Cortex of kidney (tissue), 1 donor: ENCODE data around the gene ZNF69.
"Not testable (repeated sequence)": the region's sequence is repeated elsewhere in the genome, so short reads cannot be mapped to it uniquely, and the experiment has no call there.

Experiments
- DNase-seq: peaks from one replicate; lab custom pipeline; 2025; lab: John Stamatoyannopoulos, UW

ZNF69 gene

DNA sequence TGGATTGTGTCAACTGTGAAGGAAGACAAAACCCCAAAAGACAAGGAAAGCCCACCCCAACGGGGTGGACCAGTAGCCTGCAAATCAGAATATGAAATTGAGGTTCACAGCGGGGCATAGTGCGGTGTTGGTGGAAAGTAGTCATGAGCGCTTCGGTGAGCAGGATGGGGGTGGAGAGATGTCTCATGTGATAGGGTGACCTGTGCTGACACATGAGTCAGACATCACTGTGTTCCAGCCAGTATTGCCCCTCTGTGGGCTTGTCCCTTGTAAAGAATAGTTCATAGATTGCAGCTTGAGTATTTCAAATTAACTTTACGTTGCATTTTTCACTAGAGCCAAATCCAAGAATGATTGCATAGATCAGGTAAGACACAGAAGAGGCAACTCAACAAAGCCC lies 7.3 kb downstream of the ZNF69 start:
- DNase-seq, result no peak

DNA sequence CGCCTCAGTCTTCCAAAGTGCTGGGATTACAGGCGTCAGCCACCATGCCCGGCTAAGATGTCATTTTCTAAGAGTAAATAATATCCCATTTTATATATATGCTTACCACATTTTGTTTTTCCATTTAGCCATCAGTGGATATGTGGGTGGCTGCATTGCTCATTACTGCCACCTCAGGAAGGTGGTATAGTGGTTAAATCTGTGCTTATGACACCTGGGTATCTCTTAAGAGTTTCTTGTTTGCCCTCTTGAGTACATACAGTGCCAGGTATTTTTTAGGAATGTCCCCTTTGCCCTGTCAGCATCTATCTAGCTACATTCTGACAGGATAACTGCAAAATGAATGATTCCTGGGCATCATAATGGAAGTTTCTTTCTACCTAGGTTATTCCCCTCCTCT lies 14.6 kb downstream of the ZNF69 start:
- no peak for DNase-seq

DNA sequence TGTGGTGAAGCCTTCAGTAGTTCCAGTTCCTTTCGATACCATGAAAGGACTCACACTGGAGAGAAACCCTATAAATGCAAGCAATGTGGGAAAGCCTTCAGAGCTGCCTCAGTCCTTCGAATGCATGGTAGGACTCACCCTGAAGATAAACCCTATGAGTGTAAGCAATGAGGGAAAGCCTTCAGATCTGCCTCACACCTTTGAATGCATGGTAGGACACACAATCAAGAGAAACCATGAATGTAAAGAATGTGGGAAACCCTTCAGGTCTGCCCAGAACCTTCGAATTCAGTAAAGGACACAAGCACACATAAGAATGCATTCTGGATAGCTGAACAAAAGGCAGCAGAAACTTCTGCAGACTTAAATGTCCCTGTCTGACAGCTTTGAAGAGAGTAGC lies 18.3 kb downstream of the ZNF69 start:
- DNase-seq, result no peak

DNA sequence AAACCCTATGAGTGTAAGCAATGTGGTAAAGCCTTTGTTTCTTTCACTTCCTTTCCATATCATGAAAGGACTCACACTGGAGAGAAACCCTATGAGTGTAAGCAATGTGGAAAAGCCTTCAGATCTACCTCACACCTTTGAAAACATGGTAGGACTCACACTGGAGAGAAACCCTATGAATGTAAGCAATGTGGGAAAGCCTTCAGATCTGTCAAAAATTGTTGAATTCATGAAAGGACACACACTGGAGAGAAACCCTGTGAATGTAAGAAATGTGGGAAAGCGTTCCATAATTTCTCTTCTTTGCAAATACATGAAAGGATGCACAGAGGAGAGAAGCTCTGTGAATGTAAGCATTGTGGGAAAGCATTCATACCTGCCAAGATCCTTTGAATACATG lies 24.4 kb downstream of the ZNF69 start:
- DNase-seq, result not testable (repeated sequence)

DNA sequence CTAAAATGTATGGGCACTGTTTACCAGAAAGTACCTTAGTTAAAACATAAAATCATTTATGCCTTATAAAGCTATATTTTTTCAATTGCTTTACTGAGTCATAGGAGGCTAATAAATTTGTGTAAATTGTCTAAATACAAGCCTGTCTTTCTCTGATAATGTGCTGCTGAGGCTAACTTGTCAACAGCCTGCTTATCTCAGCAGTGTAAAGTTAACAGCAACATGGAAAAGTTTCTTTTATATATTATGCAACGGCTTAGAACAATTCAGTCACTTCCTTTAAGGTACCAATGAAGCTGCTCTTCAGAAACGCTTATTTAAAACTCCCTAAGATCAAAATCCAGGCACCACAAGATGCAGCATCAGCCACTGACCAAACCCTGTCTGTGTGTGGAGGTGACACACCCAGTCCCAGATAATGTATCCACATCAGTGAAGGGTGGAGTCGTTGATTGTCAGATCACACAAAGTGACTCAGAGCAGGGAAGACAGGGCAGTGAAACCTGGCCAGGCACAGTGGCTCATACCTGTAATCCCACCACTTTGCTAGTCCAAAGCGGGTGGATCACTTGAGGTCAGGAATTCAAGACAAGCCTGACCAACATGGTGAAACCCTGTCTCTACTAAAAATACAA lies 27.0 kb downstream of the ZNF69 start:
- not testable (repeated sequence) for DNase-seq

DNA sequence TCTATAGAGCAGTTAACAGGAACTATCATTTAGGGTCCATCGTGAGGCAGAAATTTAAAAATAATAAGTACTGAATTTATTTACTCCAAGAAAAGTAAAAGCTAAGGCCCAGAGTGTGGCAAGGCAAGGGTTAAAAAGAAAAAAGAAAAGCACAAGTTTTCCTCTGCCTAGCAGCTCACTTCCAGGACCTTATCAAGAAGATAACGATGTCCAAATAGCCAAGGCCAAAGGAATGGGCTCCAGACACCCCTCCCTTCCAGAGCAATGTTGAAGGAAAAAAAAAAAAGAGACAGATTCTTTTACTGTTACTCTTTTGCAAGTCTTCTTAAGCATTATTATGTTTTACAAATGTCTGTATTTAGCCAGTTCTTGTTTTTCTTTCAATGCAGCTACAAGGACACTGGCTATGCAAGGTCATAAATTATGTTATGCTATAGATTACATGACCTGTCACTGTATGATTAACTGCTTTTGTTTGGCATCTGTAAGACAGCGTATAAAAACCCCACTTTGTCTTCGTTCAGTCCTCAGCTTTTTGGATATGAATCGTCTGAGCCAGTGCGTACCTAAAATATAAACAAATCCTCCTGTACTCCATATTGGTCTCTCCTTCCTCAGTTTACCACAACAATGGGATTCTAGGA lies 34.4 kb downstream of the ZNF69 start:
- DNase-seq, result no peak

DNA sequence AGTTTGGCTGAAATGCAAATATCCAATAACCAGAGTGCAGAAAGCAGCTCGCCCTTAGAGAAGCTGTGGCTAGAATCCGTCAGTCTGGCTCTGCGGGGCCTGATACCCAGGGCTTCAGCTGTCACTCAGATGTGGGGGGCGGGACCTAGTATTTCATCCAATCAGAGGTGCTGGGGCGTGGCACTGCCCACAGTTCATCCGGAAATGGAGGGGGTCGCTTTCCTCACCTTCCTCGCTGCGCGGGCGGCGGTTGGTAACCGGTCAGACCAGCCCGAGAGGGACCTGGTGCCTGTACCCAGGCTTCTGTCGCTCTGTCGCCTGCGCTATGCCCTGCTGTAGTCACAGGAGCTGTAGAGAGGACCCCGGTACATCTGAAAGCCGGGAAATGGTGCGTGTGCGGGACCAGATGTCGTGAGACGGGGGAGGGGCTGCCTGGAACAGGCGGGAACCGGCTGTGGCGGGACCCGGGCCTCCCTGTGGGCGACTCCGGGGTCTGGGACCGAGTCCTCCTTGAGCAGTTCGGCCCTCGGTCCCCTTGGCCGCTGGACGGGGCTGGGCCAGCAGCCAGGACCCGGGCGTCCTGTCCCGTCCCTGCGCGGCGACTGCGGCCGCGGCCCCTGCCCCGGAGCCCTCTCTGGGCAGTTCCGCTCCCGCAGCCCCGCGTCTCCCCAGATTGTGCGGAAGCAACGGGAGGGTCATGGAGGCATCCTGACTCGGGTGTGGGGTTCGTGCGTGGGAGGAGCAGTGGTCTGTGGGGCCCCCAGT lies 37.5 kb downstream of the ZNF69 start, which contains the start of gene ZNF700:
Gene ZNF700, plus strand, starts transcription at position 222 of the 765 bp plus-strand sequence. Its CDS starts 104 bp downstream, at position 326.
- peak; percentile 70 for DNase-seq

DNA sequence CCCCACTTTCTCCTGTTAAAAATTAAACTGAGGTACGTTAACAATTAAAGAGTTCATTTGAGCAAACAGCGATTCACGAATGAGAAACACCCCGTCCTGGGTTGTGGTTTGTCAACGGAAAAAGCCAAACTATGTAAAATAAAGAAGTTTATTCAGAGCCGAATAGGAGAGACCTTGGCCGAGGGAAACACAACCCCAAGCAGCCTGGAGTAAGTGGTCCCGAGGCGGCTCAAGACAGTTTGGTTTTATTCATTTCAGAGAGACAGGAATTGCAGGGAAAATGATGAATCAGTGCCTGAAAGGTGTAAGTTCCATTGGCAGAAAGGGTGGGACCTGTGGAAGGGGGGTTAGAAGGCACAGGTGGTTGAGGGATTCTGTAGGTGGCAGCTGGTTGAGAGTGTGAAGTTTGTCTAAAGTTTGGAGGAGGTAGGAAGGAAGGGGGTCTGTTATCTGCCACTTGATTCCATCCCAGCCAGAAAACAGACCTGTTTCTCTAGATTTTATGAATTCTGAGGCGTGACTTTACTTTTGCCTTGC lies 38.1 kb downstream of the ZNF69 start:
- not testable (repeated sequence) for DNase-seq

DNA sequence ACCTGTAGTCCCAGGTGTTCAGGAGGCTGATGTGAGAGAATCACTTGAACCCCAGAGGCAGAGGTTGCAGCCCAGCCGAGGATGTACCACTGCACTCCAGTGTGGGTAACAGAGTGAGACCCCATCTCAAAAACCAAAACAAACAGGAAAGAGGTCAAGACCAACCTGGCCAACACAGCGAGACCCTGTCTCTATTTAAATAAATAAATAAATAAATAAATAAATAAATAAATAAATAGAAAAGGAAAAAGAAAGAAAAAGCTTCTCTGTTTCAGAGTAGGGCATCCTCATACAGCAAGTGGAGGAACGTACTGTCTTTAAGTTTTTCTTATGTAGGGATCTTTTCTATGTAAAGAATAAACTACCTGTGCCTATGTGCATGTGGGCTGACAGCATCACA lies 39.6 kb downstream of the ZNF69 start:
- DNase-seq, result no peak

DNA sequence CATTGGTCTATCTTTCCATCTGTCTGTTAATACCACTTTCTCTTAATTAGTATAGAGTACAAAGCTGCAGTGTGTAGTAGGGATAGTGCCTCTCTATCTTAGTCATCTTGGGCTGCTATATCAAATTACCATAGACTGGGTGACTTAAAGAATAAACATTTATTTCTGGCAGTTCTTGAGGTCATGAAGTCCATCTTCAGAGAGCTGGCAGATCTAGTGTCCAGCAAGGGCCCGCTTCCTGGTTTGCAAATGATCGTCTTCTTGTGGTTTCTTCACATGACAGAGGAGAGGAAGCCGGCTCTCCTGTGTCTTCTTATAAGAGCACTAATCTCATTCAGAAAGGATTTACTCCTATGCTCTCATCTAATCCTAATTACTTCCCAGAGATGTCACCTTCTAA lies 43.5 kb downstream of the ZNF69 start:
- DNase-seq, result no peak

DNA sequence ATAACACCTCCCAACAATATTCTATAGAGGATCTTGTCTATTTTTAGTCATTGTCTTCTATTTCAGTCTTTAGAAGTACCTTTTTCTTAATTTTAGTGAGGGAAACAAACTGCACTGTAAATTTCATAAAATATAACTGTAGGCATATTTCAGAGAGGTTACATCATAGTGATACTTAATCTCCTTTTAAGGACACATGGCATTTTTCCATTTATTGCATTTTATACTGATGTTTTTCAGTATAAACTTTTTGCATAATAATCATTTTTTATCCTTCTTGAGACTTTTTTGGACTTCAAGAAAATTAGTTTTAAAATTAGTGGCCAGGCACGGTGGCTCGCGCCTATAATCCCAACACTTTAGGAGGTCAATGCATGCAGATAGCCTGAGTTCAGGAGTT lies 43.9 kb downstream of the ZNF69 start:
- no peak for DNase-seq

DNA sequence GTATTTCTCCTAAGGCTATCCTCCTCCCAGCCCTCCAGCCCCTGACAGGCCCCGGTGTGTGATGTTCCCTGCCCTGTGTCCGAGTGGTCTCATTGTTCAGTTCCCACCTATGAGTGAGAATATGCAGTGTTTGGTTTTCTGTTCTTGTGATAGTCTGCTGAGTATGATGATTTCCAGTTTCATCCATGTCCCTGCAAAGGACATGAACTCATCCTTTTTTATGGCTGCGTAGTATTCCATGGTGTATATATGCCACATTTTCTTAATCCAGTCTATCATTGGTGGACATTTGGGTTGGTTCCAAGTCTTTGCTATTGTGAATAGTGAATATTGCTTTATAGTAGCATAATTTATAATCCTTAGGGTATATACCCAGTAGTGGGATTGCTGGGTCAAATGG lies 48.2 kb downstream of the ZNF69 start:
- DNase-seq, result not testable (repeated sequence)

DNA sequence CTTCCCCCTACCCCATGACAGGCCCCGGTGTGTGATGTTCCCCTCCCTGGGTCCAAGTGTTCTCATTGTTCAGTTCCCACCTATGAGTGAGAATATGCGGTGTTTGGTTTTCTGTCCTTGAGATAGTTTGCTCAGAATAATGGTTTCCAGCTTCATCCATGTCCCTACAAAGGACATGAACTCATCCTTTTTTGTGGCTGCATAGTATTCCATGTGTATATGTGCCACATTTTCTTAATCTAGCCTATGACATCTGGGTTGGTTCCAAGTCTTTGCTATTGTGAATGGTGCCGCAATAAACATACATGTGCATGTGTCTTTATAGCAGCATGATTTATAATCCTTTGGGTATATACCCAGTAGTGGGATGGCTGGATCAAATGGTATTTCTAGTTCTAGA lies 50.8 kb downstream of the ZNF69 start:
- DNase-seq, result not testable (repeated sequence)

DNA sequence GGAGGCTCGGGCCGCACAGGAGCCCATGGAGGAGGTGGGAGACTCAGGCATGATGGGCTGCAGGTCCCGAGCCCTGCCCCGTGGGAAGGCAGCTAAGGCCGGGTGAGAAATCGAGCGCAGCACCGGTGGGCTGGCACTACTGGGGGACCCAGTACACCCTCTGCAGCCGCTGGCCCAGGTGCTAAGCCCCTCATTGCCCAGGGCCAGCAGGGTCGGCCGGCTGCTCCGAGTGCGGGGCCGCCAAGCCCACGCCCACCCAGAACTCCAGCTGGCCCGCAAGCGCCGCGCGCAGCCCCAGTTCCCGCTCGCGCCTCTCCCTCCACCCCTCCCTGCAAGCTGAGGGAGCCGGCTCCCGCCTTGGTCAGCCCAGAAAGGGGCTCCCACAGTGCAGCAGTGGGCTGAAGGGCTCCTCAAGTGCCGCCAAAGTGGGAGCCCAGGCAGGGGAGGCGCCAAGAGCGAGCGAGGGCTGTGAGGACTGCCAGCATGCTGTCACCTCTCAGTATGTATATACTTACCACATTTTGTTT lies 53.8 kb downstream of the ZNF69 start:
- DNase-seq, result not testable (repeated sequence)

DNA sequence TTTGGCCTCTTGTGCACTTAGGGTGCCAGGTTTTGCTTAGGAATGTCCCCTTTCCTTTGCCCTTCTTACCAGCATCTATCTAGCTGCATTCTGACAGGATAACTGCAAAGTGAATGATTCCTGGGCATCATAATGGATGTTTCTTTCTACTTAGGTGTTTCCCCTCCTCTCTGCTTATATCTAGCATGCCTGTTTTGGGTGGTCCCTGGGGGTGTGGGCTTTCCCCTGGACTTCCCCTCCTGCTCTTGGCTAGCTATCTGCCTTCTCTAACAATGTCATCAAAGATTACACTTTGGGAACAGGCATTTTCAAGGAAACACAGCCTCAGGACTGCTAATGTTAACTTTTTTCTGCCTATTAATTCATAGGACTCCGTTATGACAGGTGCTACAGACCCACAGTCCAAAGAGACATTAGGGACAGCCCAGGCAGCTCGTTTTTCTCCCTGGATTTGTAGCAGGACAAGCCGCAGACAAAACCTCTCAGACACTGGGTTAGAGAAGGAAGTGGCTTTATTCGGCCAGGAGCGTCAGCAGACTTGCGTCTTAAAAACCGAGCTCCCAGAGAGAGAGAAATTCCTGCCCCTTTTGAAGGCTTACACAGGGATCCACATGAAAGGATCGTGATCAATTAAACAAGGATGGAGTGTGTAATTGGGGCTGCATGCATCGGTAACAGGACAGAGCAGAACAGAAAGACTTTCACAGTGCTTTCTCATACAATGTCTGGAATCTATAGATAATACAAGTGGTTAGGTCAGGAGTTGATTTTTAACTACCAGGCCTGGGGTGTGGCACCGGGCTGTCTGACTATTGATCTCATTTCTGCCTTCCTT lies 54.6 kb downstream of the ZNF69 start:
- no peak for DNase-seq

DNA sequence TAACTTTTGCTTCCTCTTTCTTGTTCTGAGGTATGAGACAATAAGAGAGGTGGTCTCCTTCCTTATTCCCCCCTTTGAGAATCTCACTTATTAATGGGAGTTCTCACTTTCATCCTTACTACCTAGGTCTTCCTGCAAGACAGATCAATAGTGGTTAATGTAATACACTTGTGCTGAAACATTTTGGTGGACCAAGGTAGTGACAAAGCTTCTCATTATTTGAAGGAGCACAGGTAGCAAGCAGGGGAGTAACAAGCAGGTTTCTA lies 55.2 kb downstream of the ZNF69 start:
- no peak for DNase-seq

DNA sequence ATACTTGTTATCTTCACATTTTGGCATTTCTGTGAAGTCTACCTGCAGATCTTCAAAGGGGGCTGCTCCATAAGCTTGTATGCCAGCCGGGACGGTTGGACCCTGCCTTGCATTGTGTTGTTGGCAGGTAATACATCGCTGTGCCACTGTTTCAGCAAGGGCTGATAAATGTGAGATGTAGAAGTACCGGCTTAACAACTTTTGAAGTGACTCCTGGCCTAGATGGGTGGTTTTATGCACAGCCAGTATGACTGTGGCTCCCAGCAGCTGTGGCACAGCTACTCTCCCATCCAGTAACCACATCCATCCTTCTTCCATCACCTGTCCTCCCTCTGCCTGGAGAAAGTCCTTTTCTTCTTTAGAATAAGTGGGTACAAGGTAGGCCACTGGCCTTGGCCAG lies 57.1 kb downstream of the ZNF69 start:
- no peak for DNase-seq

DNA sequence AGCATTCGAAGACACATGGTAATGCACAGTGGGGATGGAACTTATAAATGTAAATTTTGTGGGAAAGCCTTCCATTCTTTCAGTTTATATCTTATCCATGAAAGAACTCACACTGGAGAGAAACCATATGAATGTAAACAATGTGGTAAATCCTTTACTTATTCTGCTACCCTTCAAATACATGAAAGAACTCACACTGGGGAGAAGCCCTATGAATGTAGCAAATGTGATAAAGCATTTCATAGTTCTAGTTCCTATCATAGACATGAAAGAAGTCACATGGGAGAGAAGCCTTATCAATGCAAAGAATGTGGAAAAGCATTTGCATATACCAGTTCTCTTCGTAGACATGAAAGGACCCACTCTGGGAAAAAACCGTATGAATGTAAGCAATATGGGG lies 61.1 kb downstream of the ZNF69 start:
- no peak for DNase-seq

DNA sequence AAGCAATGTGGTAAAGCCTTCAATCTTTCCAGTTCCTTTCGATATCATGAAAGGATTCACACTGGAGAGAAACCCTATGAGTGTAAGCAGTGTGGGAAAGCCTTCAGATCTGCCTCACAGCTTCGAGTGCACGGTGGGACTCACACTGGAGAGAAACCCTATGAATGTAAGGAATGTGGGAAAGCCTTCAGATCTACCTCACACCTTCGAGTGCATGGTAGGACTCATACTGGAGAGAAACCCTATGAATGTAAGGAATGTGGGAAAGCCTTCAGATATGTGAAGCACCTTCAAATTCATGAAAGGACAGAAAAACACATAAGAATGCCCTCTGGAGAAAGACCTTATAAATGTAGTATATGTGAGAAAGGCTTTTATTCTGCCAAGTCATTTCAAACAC lies 61.6 kb downstream of the ZNF69 start:
- no peak for DNase-seq

DNA sequence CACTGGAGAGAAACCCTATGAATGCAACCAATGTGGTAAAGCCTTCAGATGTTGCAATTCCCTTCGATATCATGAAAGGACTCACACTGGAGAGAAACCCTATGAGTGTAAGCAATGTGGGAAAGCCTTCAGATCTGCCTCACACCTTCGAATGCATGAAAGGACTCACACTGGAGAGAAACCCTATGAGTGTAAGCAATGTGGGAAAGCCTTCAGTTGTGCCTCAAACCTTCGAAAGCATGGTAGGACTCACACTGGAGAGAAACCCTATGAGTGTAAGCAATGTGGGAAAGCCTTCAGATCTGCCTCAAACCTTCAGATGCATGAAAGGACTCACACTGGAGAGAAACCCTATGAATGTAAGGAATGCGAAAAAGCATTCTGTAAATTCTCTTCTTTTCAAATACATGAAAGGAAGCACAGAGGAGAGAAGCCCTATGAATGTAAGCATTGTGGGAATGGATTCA lies 62.1 kb downstream of the ZNF69 start:
- DNase-seq, result not testable (repeated sequence)

DNA sequence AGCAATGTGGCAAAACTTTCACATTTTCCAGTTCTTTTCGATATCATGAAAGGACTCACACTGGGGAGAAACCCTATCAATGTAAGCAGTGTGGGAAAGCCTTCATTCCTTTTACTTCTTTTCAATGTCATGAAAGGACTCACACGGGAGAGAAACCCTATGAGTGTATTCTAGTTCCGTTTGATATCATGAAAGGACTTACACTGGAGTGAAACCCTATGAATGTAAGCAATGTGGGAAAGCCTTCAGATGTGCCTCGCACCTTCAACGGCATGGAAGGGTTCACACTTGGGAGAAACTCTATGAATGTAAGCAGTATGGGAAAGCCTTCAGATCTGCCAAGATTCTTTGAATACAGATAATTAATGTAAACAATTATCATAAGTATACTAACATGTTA lies 62.7 kb downstream of the ZNF69 start:
- no peak for DNase-seq
